GM10266 (cell line): ENCODE data around the gene ANO8.

ENCODE experiments used
- DNase-seq: peaks from one replicate; pipeline ENCODE4 v3.0.0; 2012; ENCODE audit errors: extremely low spot score
- CTCF ChIP-seq: IDR thresholded peaks from 2 replicates; pipeline ENCODE4 v1.5.1; 2012; ENCODE audit warnings: mild to moderate bottlenecking, low read depth; ENCODE audit not compliant: control insufficient read depth, insufficient read depth; ENCODE audit errors: missing control alignments

The ANO8 gene

GRCh38 chr19:17286752-17287151 lies 47.9 kb downstream of the ANO8 start:
- DNase-seq = no peak
- no peak for TF ChIP-seq CTCF

- no peak for TF ChIP-seq CTCF
- no peak for DNase-seq
Measured at GRCh38 chr19:17286263-17286662, 48.4 kb downstream of the ANO8 start.

- DNase-seq = no peak
- no peak for TF ChIP-seq CTCF
Measured at GRCh38 chr19:17285415-17286135, 49.1 kb downstream of the ANO8 start.

GRCh38 chr19:17283504-17283996 lies 51.1 kb downstream of the ANO8 start:
- DNase-seq = no peak
- TF ChIP-seq CTCF = no peak

- peak; percentile 89 for DNase-seq
Measured at GRCh38 chr19:17282488-17283125, 52.0 kb downstream of the ANO8 start.

GRCh38 chr19:17281391-17282304 lies 53.0 kb downstream of the ANO8 start, which contains the start of gene ANKLE1:
Gene ANKLE1 (plus strand): TSS chr19:17281901. CDS start chr19:17281921, 20 bp downstream.
- peak; percentile 81 for DNase-seq
- no peak for TF ChIP-seq CTCF

More at GRCh38 chr19:17282488-17283125, 52.0 kb downstream of the ANO8 start:
- peak; percentile 99 for TF ChIP-seq CTCF
